ENCODE data around the gene ANKMY1.

ANKMY1 gene

GRCh38 chr2:240588006-240588655, 30.3 kb upstream of the ANKMY1 start:
- no peak for ATAC-seq
- TF ChIP-seq OSR1 (CRISPR knock-in tag; IDR thresholded peaks at IDR 0.05) (no peak), ZC3H10 (CRISPR knock-in tag; IDR thresholded peaks at IDR 0.05) (no peak), PPARA (CRISPR knock-in tag; IDR thresholded peaks at IDR 0.05; ENCODE audit: borderline replicate concordance) (no peak), RARB (CRISPR knock-in tag; IDR thresholded peaks at IDR 0.05) (no peak), SNAI2 (CRISPR knock-in tag; IDR thresholded peaks at IDR 0.05) (no peak), TOX (CRISPR knock-in tag; IDR thresholded peaks at IDR 0.05; ENCODE audit: borderline replicate concordance) (no peak), ARNTL (CRISPR knock-in tag; IDR thresholded peaks at IDR 0.05; ENCODE audit: borderline replicate concordance, low read depth) (no peak), CSDC2 (CRISPR knock-in tag; IDR thresholded peaks at IDR 0.05) (no peak), GLIS3 (CRISPR knock-in tag; IDR thresholded peaks at IDR 0.05) (no peak), PATZ1 (CRISPR knock-in tag; IDR thresholded peaks at IDR 0.05; ENCODE audit: borderline replicate concordance) (no peak), CREB5 (CRISPR knock-in tag; IDR thresholded peaks at IDR 0.05; ENCODE audit: low read depth) (no peak), TSHZ2 (CRISPR knock-in tag; IDR thresholded peaks at IDR 0.05) (no peak), BACH2 (CRISPR knock-in tag; IDR thresholded peaks at IDR 0.05; ENCODE audit: borderline replicate concordance) (no peak), ZFP30 (CRISPR knock-in tag; IDR thresholded peaks at IDR 0.05) (no peak), TCF4 (CRISPR knock-in tag; IDR thresholded peaks at IDR 0.05; ENCODE audit: borderline replicate concordance) (no peak), CSRNP3 (CRISPR knock-in tag; IDR thresholded peaks at IDR 0.05) (no peak)

- TF ChIP-seq ESRRG (CRISPR knock-in tag; IDR thresholded peaks at IDR 0.05) (no peak), ZNF70 (CRISPR knock-in tag; IDR thresholded peaks at IDR 0.05) (no peak), CREB5 (CRISPR knock-in tag; IDR thresholded peaks at IDR 0.05; ENCODE audit: low read depth) (no peak), ZFP30 (CRISPR knock-in tag; IDR thresholded peaks at IDR 0.05) (no peak)
- ATAC-seq, result peak; percentile 51
Measured at GRCh38 chr2:240586919-240587800, 29.4 kb upstream of the ANKMY1 start.

- TF ChIP-seq TCF4 (CRISPR knock-in tag; IDR thresholded peaks at IDR 0.05; ENCODE audit: borderline replicate concordance) (no peak), ZNF8 (CRISPR knock-in tag; IDR thresholded peaks at IDR 0.05) (peak; percentile 17; the same call in 1 of the 2 replicates)
- peak; percentile 96 for ATAC-seq
Measured at GRCh38 chr2:240586198-240586918, 28.6 kb upstream of the ANKMY1 start, which contains the start of gene CAPN10. TSS of gene CAPN10 (plus strand) at chr2:240586734. CDS start at chr2:240586912, 178 bp downstream.
